ENCODE results near the gene SUV39H1. TPM values are rescaled to one million over a fixed set of nuclear protein-coding genes. Genes with fewer than 3 reads are reported as not detected.
"Not testable (repeated sequence)": the region's sequence is repeated elsewhere in the genome, so short reads cannot be mapped to it uniquely, and the experiment has no call there.

Gene SUV39H1
- total RNA-seq, 1 donor from 2014 or later, result 21.7 TPM

DNA sequence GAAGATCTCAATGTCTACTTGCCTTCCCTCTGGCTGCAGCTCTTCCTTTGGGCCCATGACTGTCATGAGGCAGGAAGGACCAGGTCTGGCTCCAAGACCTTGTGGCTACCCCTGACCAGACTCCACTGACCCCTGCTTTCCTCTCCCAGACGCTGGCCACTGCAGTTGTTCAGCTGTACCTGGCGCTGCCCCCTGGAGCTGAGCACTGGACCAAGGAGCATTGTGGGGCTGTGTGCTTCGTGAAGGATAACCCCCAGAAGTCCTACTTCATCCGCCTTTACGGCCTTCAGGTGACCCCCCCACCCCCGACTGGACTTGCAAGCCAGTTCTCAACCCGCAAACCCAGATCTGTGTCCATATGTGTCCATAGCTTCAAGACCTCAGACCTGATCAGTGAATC lies 12.4 kb upstream of the SUV39H1 start:
- intact Hi-C loops (cut with micrococcal nuclease), result no loop called here

GRCh38 chrX:48685416-48685815 lies 11.1 kb upstream of the SUV39H1 start:
- intact Hi-C loops (cut with micrococcal nuclease), result no loop called here

DNA sequence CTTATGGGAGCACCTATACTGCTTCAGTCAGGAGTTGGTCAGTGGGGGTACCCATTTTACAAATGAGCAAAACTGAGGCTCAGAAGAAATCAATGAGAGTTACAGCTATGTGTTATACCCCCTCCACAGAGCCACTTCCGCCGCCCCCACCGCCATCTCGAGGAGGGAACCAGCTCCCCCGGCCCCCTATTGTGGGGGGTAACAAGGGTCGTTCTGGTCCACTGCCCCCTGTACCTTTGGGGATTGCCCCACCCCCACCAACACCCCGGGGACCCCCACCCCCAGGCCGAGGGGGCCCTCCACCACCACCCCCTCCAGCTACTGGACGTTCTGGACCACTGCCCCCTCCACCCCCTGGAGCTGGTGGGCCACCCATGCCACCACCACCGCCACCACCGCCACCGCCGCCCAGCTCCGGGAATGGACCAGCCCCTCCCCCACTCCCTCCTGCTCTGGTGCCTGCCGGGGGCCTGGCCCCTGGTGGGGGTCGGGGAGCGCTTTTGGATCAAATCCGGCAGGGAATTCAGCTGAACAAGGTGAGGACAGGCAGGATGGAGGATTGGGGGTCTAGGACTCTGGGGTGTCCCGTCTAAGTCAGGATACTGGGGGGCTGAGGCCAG lies 7.9 kb upstream of the SUV39H1 start:
- intact Hi-C loops (cut with micrococcal nuclease), result no loop called here

GRCh38 chrX:48689208-48689920 lies 7.2 kb upstream of the SUV39H1 start:
- intact Hi-C loops (cut with micrococcal nuclease), result no loop called here

DNA sequence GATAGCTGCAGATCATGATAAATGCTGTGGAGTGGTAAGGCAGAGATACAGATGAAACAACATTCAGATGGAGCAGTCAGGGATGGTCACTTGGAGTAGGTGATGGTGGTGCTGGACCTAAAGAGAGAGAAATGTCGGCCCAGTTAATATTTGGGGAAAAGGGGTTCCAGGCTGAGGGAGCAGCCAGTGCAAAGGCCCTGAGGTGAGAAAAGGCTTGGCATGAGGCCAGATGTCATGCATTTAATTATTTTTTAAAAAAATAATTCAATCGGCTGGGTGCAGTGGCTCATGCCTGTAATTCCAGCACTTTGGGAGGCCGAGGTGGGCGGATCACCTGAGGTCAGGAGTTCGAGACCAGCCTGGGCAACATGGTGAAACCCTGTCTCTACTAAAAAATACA lies 4.8 kb upstream of the SUV39H1 start:
- intact Hi-C loops (cut with micrococcal nuclease), result not testable (repeated sequence)

DNA sequence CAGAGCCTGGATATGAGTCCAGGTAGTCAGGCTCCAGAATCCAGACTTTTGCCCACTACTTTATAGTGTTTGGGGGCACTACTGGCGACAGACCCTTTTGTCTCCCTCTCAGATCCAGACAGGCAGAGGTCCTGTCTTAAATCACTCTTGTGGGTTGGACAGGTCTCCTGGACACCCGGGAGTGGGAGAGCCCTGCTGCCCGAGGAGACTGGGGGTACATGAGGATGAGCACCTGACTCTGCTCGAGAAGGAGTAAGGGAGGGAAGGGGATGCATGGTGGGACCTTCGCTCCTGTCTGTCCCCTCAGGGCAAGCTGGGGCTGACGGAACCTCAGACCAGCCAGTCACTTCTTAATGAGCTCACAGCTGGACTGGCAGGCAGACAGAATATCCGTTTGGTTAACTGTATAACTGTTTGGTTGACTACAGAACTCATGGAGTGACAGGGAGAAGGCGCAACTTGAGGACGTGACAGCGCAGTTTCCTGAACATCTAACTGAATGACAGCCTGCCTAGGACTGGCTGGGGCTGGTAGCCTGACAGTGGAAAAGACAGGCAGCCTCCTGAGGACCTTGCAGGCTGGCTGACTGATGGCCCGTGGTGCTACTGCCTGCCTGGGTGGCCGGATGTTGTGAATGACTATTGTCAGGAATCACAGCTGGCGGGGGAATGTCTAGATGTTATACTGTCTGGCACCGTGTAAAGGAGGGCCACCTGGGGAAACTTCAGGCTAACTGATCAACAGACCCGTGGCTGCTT lies 1.6 kb upstream of the SUV39H1 start:
- intact Hi-C loops (cut with micrococcal nuclease), result loop anchor here (5.0 kb wide), 3 partner anchors 197 to 262 kb away; partner anchors contain the start of genes OTUD5 and PIM2

- intact Hi-C loops (cut with micrococcal nuclease), result loop anchor here (5.0 kb wide), 3 partner anchors 197 to 262 kb away; partner anchors contain the start of genes OTUD5 and PIM2
These were observed 1.0 kb upstream of the SUV39H1 start for GRCh38 chrX:48695534-48695896.

- intact Hi-C loops (cut with micrococcal nuclease), result loop anchor here (1.0 to 5.0 kb wide), 11 partner anchors 13 to 261 kb away; partner anchors contain the start of genes HDAC6, OTUD5, PIM2 and RBM3
These were observed 621 bp upstream of the SUV39H1 start for GRCh38 chrX:48695925-48696300.

- intact Hi-C loops (cut with micrococcal nuclease), result loop anchor here (1.0 to 5.0 kb wide), 11 partner anchors 14 to 260 kb away; partner anchors contain the start of genes HDAC6, OTUD5, PIM2 and RBM3
These were observed 584 bp downstream of the SUV39H1 start for GRCh38 chrX:48696909-48697727.

DNA sequence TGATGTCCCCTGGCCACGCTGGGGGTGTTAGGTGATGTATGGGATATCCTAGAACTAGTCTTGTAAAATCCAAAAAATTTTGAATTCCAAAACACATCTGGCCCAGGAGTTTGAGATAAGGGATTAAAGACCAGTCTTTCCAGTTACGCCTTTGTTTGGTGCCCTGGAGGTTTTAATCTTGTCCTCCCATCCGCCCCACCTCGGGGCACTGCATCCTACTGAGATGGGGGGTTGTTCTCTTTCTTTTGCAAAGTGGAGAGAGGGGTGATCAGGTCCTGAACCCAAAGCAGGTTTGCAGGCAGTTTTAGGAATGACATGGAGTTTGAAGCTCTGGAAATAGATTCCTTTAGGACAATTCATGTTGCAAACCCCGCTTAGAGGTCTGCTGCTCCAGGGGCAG lies 1.8 kb downstream of the SUV39H1 start:
- intact Hi-C loops (cut with micrococcal nuclease), result loop anchor here (5.0 kb wide), 3 partner anchors 194 to 259 kb away; partner anchors contain the start of genes OTUD5 and PIM2

- intact Hi-C loops (cut with micrococcal nuclease), result no loop called here
These were observed 3.7 kb downstream of the SUV39H1 start for GRCh38 chrX:48700246-48700645.

DNA sequence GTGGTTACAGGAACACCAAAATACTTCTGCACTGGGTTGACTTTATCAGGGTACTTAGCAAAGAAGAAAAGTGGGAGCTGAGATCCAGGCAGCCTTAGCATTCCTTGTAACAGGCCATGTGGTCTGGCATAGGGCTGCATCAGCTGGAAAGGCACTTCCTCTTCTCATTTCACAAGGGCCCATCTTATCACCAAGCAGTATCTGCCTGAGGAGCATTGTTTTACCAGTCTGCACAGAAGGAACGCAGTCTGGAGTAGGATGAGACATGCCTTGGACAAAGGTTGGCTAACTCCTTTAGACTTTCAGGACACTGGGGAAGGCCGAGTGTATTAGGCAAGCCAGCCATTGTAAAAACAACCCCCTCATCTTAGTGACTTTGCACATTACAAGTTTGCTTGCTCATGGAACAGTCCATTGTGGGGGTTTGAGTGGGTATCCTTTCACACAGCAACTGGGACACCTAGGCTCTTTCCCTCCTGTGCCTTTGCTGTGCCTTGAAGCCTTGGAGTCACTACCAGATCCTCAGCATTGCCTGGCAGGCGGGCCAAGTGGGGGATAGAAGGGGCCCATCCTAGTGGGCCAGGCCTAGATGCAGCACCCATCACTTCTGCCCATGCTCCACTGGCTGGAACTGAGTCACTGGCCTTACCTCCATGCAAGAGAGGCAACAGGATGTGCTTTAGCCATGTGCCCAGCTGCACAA lies 4.6 kb downstream of the SUV39H1 start:
- intact Hi-C loops (cut with micrococcal nuclease), result no loop called here

DNA sequence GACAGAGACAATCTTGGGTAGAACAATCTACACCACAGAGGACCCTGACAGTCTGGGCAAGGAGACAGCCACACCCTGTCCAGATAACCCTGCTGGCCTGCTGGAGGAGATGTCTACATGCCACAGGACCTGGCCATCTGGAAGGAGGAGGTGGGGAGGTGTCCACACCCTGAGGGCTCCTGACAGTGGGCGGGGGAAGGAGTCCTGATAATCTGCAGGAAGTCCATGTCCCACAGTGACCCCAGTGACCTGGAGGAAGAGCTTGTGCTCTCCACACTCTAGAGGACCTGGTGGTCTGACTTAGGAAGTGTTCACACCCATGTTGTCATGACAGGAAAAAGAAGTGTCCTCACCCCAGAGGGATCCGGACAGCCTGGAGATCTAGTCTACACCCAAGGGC lies 5.5 kb downstream of the SUV39H1 start:
- intact Hi-C loops (cut with micrococcal nuclease), result no loop called here

- intact Hi-C loops (cut with micrococcal nuclease), result no loop called here
These were observed 6.2 kb downstream of the SUV39H1 start for GRCh38 chrX:48702716-48703115.

GRCh38 chrX:48703228-48703627 lies 6.7 kb downstream of the SUV39H1 start:
- intact Hi-C loops (cut with micrococcal nuclease), result no loop called here

- intact Hi-C loops (cut with micrococcal nuclease), result no loop called here
These were observed 7.3 kb downstream of the SUV39H1 start for GRCh38 chrX:48703642-48704481.

DNA sequence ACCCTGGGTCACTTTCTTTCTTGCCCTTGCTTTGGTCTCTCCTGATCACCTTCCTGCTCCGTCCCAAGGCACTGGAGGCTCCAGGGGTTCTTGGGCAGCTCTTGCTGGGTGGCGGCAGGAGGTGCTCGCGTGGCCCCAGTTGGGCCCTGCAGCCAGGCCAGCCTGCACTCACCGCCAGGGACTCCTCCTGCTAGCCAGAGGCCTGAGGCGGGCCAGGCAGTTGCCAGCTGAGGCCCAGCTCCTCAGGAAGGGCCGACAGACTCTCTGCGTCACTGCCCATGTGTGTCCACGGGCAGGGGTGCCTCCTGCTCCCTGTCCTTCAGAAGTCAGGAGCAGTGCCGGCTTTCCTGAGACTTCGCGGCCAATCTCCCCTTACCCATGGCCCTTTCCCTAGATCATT lies 9.3 kb downstream of the SUV39H1 start:
- intact Hi-C loops (cut with micrococcal nuclease), result no loop called here

- intact Hi-C loops (cut with micrococcal nuclease), result loop anchor here (5.0 to 10.0 kb wide), 3 partner anchors 43 to 1872 kb away; partner anchors contain the start of genes FOXP3, PPP1R3F and RP2
These were observed 13.1 kb downstream of the SUV39H1 start for GRCh38 chrX:48709522-48710112.

All from T-helper 1 cell treated with Interleukin-12 subunit alpha and Interleukin-12 subunit beta and Interleukin-4 antibody, amounts not matched to agents 30 ng/mL and 1 ng/mL, for 36 hours (primary cell).